ENCODE results near the gene TLCD4. TPM values are rescaled to one million over a fixed set of nuclear protein-coding genes. Genes with fewer than 3 reads are reported as not detected.
"Not testable (repeated sequence)": the region's sequence is repeated elsewhere in the genome, so short reads cannot be mapped to it uniquely, and the experiment has no call there.

Gene TLCD4
- total RNA-seq, 6 experiments from 2014 or later = 0.17 to 0.37 (median 0.26) TPM

DNA sequence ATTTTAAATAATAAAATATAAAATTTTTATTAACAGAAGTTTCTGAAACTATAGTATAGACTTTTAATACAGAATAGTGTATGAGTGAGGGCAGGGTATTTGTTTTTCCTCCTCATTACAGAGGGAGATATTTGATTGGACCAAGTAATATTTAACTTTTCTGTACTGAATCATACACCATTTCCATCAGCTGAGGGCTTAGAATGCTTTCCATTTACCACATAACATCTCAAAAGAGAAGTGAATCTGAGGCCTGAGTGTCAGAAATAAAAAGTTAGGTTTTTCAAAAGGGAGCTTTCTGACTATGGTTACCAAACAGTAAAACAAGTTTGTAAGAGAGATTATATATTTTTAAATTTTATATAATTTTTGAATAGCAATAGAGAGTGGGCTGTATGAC, 29.5 kb downstream of the TLCD4 start:
- Mint-ChIP-seq H3K9me3 (no peaks in the 10 kb centered on the region), H3K4me1 (ENCODE audit: low read depth) (no peaks in the 10 kb centered on the region), H3K27me3 (ENCODE audit: insufficient read depth) (no peaks in the 10 kb centered on the region; the same call in 1 of the 2 replicates), H3K4me3 (no peak overlapping the region), H3K27ac (no peak overlapping the region), H3K36me3 (ENCODE audit: low read depth) (no peaks in the 10 kb centered on the region)
- no peak for DNase-seq
- TF ChIP-seq, protein P1, sequence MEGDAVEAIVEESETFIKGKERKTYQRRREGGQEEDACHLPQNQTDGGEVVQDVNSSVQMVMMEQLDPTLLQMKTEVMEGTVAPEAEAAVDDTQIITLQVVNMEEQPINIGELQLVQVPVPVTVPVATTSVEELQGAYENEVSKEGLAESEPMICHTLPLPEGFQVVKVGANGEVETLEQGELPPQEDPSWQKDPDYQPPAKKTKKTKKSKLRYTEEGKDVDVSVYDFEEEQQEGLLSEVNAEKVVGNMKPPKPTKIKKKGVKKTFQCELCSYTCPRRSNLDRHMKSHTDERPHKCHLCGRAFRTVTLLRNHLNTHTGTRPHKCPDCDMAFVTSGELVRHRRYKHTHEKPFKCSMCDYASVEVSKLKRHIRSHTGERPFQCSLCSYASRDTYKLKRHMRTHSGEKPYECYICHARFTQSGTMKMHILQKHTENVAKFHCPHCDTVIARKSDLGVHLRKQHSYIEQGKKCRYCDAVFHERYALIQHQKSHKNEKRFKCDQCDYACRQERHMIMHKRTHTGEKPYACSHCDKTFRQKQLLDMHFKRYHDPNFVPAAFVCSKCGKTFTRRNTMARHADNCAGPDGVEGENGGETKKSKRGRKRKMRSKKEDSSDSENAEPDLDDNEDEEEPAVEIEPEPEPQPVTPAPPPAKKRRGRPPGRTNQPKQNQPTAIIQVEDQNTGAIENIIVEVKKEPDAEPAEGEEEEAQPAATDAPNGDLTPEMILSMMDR (IDR thresholded peaks at IDR 0.05) = no peak

DNA sequence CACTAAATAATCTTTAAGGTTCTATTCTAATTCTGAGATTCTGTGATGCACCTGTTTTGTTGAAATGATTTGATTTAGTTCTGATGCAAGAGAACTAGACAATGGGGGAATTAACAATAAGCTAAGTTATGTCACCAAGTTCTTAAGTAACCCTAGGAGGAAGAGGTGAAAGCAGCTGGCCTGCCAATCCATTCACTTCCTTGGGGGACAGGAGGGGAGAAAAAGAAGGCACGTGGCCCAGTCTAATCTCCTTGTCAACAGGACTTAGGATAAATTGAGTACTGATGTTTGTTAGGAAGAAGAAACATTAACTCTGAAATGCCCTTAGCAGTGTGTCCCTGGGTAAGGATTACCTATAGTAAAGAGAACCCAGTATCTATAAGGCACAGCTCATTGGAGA, 36.9 kb downstream of the TLCD4 start:
- Mint-ChIP-seq H3K4me1 (ENCODE audit: low read depth) (no peaks in the 10 kb centered on the region), H3K4me3 (no peak overlapping the region), H3K9me3 (no peaks in the 10 kb centered on the region), H3K27ac (no peak overlapping the region), H3K36me3 (ENCODE audit: low read depth) (no peaks in the 10 kb centered on the region), H3K27me3 (ENCODE audit: insufficient read depth) (peaks cover 6% of the 10 kb centered on the region)
- TF ChIP-seq, protein P1 (IDR thresholded peaks at IDR 0.05) = no peak
- DNase-seq = no peak

DNA sequence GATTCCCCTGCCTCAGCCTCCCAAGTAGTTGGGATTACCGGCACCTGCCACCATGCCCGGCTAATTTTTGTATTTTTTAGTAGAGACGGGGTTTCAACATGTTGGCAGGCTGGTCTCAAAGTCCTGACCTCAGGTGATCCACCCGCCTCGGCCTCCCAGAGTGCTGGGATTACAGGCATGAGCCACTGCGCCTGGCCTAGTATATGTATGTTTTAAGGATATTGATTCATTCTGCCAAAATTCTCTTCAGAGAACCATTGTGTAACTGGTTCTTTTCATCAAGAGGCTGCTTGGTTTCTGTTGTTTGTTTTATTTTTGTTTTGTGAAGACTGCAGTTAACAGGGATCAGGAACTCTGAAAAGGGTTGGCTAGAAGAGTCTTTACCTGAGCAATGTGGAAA, 48.4 kb downstream of the TLCD4 start:
- H3K36me3 Mint-ChIP-seq (ENCODE audit: low read depth); DNase-seq; H3K9me3 Mint-ChIP-seq; H3K4me3 Mint-ChIP-seq; H3K27ac Mint-ChIP-seq: not testable (repeated sequence)
- peaks cover 25% of the 10 kb centered on the region for H3K4me1 Mint-ChIP-seq (ENCODE audit: low read depth)
- peaks cover 11% of the 10 kb centered on the region for H3K27me3 Mint-ChIP-seq (ENCODE audit: insufficient read depth)

Other genes with a start within 250 kb of the TLCD4 start
- 100 to 1,000 TPM; 210 to 253 (median 232) TPM for gene CNN3, start 190.2 kb upstream of the TLCD4 start, total RNA-seq (2021; fragmentation: NEBNext Ultra II Directional; extraction: Animal tissue kit (Norgen Biotek cat#: 25700))
- 10 to 100 TPM in 5 of 6 experiments, 1 to 10 TPM in 1; 8.8 to 14.0 (median 11.9) TPM for gene ALG14, start 44.4 kb upstream of the TLCD4 start, total RNA-seq (2021; fragmentation: NEBNext Ultra II Directional; extraction: Animal tissue kit (Norgen Biotek cat#: 25700))
- 10 to 100 TPM; 11.7 to 14.6 (median 13.0) TPM for gene RWDD3, start 116.9 kb downstream of the TLCD4 start, total RNA-seq (2021; fragmentation: NEBNext Ultra II Directional; extraction: Animal tissue kit (Norgen Biotek cat#: 25700))